Measurements from ENCODE around the gene RTP4. TPM values are rescaled to one million over a fixed set of nuclear protein-coding genes. Genes with fewer than 3 reads are reported as not detected.

Gene RTP4
- total RNA-seq, 1 donor from 2014 or later, result not detected

- peaks cover 9% of the 10 kb centered on the region for H3K4me1 Mint-ChIP-seq (ENCODE audit: low read depth)
- no peaks in the 10 kb centered on the region for H3K9me3 Mint-ChIP-seq (ENCODE audit: low read depth)
- no peak overlapping the region for H3K27ac Mint-ChIP-seq
- DNase-seq (ENCODE audit: low spot score, unreplicated experiment), result no peak
- no peak for TF ChIP-seq CTCF (IDR thresholded peaks at IDR 0.05; ENCODE audit: unreplicated experiment)
- H3K27me3 Mint-ChIP-seq, result peaks cover 10% of the 10 kb centered on the region
- H3K4me3 Mint-ChIP-seq (ENCODE audit: low read depth), result no peak overlapping the region
- H3K36me3 Mint-ChIP-seq (ENCODE audit: insufficient read depth), result no peaks in the 10 kb centered on the region
Measured at GRCh38 chr3:187322291-187322690, 45.9 kb upstream of the RTP4 start.

- Mint-ChIP-seq H3K9me3 (ENCODE audit: low read depth) (no peaks in the 10 kb centered on the region), H3K36me3 (ENCODE audit: insufficient read depth) (no peaks in the 10 kb centered on the region), H3K4me3 (ENCODE audit: low read depth) (no peak overlapping the region), H3K4me1 (ENCODE audit: low read depth) (peaks cover 9% of the 10 kb centered on the region), H3K27ac (peak overlapping the region; percentile 15), H3K27me3 (peaks cover 6% of the 10 kb centered on the region)
- DNase-seq (ENCODE audit: low spot score, unreplicated experiment), result no peak
- no peak for TF ChIP-seq CTCF (IDR thresholded peaks at IDR 0.05; ENCODE audit: unreplicated experiment)
Measured at GRCh38 chr3:187323091-187323490, 45.1 kb upstream of the RTP4 start.

- H3K27me3 Mint-ChIP-seq, result no peaks in the 10 kb centered on the region
- H3K36me3 Mint-ChIP-seq (ENCODE audit: insufficient read depth), result no peaks in the 10 kb centered on the region
- no peak for DNase-seq (ENCODE audit: low spot score, unreplicated experiment)
- no peak overlapping the region for H3K4me3 Mint-ChIP-seq (ENCODE audit: low read depth)
- no peak overlapping the region for H3K27ac Mint-ChIP-seq
- no peak for TF ChIP-seq CTCF (IDR thresholded peaks at IDR 0.05; ENCODE audit: unreplicated experiment)
- H3K9me3 Mint-ChIP-seq (ENCODE audit: low read depth), result no peaks in the 10 kb centered on the region
- H3K4me1 Mint-ChIP-seq (ENCODE audit: low read depth), result peaks cover 5% of the 10 kb centered on the region
Measured at GRCh38 chr3:187325632-187326031, 42.6 kb upstream of the RTP4 start.

- no peaks in the 10 kb centered on the region for H3K9me3 Mint-ChIP-seq (ENCODE audit: low read depth)
- TF ChIP-seq CTCF (IDR thresholded peaks at IDR 0.05; ENCODE audit: unreplicated experiment), result no peak
- H3K27ac Mint-ChIP-seq, result no peak overlapping the region
- H3K4me3 Mint-ChIP-seq (ENCODE audit: low read depth), result no peak overlapping the region
- no peak for DNase-seq (ENCODE audit: low spot score, unreplicated experiment)
- peaks cover 6% of the 10 kb centered on the region for H3K27me3 Mint-ChIP-seq
- H3K4me1 Mint-ChIP-seq (ENCODE audit: low read depth), result no peaks in the 10 kb centered on the region
- no peaks in the 10 kb centered on the region for H3K36me3 Mint-ChIP-seq (ENCODE audit: insufficient read depth)
Measured at GRCh38 chr3:187327845-187328244, 40.3 kb upstream of the RTP4 start.

- no peak overlapping the region for H3K27ac Mint-ChIP-seq
- H3K27me3 Mint-ChIP-seq, result peaks cover 6% of the 10 kb centered on the region
- H3K9me3 Mint-ChIP-seq (ENCODE audit: low read depth), result no peaks in the 10 kb centered on the region
- DNase-seq (ENCODE audit: low spot score, unreplicated experiment), result no peak
- no peak overlapping the region for H3K4me3 Mint-ChIP-seq (ENCODE audit: low read depth)
- no peaks in the 10 kb centered on the region for H3K4me1 Mint-ChIP-seq (ENCODE audit: low read depth)
- no peak for TF ChIP-seq CTCF (IDR thresholded peaks at IDR 0.05; ENCODE audit: unreplicated experiment)
- H3K36me3 Mint-ChIP-seq (ENCODE audit: insufficient read depth), result no peaks in the 10 kb centered on the region
Measured at GRCh38 chr3:187328691-187329090, 39.5 kb upstream of the RTP4 start.
